ENCODE data around the gene ABCC2.
A peak's percentile ranks its signal among the peaks of the same experiment; 100 is the strongest.

ABCC2 gene

GRCh38 chr10:99779335-99779734 is 3.1 kb upstream of the ABCC2 start:
- Histone ChIP-seq H3K79me2 (ENCODE audit: insufficient read depth, low read length) (no peaks in the 10 kb centered on the region), H3K36me3 (ENCODE audit: insufficient read depth, low read length) (no peaks in the 10 kb centered on the region), H4K20me1 (ENCODE audit: insufficient read depth, low read length) (no peaks in the 10 kb centered on the region), H3K4me3 (ENCODE audit: low read depth in 1 of 2, low read length in 2 of 2) (no peak overlapping the region), H3K27ac (ENCODE audit: low read length) (no peak overlapping the region), H3K4me2 (ENCODE audit: insufficient read depth, low read length) (no peak overlapping the region), H3K4me1 (ENCODE audit: insufficient read depth, low read length) (no peaks in the 10 kb centered on the region), H3K9me3 (ENCODE audit: insufficient read depth, low read length, severe bottlenecking) (no peaks in the 10 kb centered on the region), H3K27me3 (ENCODE audit: insufficient read depth, low read length, poor library complexity) (no peaks in the 10 kb centered on the region), H2AFZ (ENCODE audit: low read depth, low read length) (no peak overlapping the region), H3K9ac (ENCODE audit: low read depth, low read length) (no peak overlapping the region)
- TF ChIP-seq CTCF (IDR thresholded peaks at IDR 0.05; ENCODE audit: borderline replicate concordance, extremely low read depth, low read length, poor library complexity, severe bottlenecking) (no peak), EZH2 (IDR thresholded peaks at IDR 0.05; ENCODE audit: borderline replicate concordance, low read depth, low read length, severe bottlenecking) (no peak)
- DNase-seq (no peak), ATAC-seq (ENCODE audit: insufficient read depth, low read depth) (peak; percentile 44; the same call in 1 of the 3 replicates)

GRCh38 chr10:99781734-99782429 is 558 bp upstream of the ABCC2 start:
- DNase-seq (no peak), ATAC-seq (ENCODE audit: insufficient read depth, low read depth) (no peak)
- H3K9ac ChIP-seq (ENCODE audit: low read depth, low read length), result no peak overlapping the region
- no peak overlapping the region for H3K4me3 ChIP-seq (ENCODE audit: low read depth in 1 of 2, low read length in 2 of 2)
- H2AFZ ChIP-seq (ENCODE audit: low read depth, low read length), result no peak overlapping the region
- no peak for TF ChIP-seq CTCF (IDR thresholded peaks at IDR 0.05; ENCODE audit: borderline replicate concordance, extremely low read depth, low read length, poor library complexity, severe bottlenecking)
- TF ChIP-seq EZH2 (IDR thresholded peaks at IDR 0.05; ENCODE audit: borderline replicate concordance, low read depth, low read length, severe bottlenecking), result no peak
- H3K4me2 ChIP-seq (ENCODE audit: insufficient read depth, low read length), result no peak overlapping the region
- no peaks in the 10 kb centered on the region for H3K79me2 ChIP-seq (ENCODE audit: insufficient read depth, low read length)
- no peaks in the 10 kb centered on the region for H3K4me1 ChIP-seq (ENCODE audit: insufficient read depth, low read length)
- H3K36me3 ChIP-seq (ENCODE audit: insufficient read depth, low read length), result no peaks in the 10 kb centered on the region
- H4K20me1 ChIP-seq (ENCODE audit: insufficient read depth, low read length), result no peaks in the 10 kb centered on the region
- no peak overlapping the region for H3K27ac ChIP-seq (ENCODE audit: low read length)
- H3K27me3 ChIP-seq (ENCODE audit: insufficient read depth, low read length, poor library complexity), result no peaks in the 10 kb centered on the region
- H3K9me3 ChIP-seq (ENCODE audit: insufficient read depth, low read length, severe bottlenecking), result no peaks in the 10 kb centered on the region

- Histone ChIP-seq H3K36me3 (ENCODE audit: insufficient read depth, low read length) (no peaks in the 10 kb centered on the region), H3K9me3 (ENCODE audit: insufficient read depth, low read length, severe bottlenecking) (no peaks in the 10 kb centered on the region), H3K4me2 (ENCODE audit: insufficient read depth, low read length) (no peak overlapping the region), H3K4me3 (ENCODE audit: low read depth in 1 of 2, low read length in 2 of 2) (no peak overlapping the region), H3K79me2 (ENCODE audit: insufficient read depth, low read length) (no peaks in the 10 kb centered on the region), H3K27ac (ENCODE audit: low read length) (no peak overlapping the region), H3K9ac (ENCODE audit: low read depth, low read length) (no peak overlapping the region), H3K27me3 (ENCODE audit: insufficient read depth, low read length, poor library complexity) (no peaks in the 10 kb centered on the region), H3K4me1 (ENCODE audit: insufficient read depth, low read length) (no peaks in the 10 kb centered on the region), H2AFZ (ENCODE audit: low read depth, low read length) (no peak overlapping the region), H4K20me1 (ENCODE audit: insufficient read depth, low read length) (no peaks in the 10 kb centered on the region)
- TF ChIP-seq CTCF (IDR thresholded peaks at IDR 0.05; ENCODE audit: borderline replicate concordance, extremely low read depth, low read length, poor library complexity, severe bottlenecking), result no peak
- TF ChIP-seq EZH2 (IDR thresholded peaks at IDR 0.05; ENCODE audit: borderline replicate concordance, low read depth, low read length, severe bottlenecking), result no peak
- no peak for DNase-seq
- ATAC-seq (ENCODE audit: insufficient read depth, low read depth), result no peak
Observed at GRCh38 chr10:99784016-99784726, 1.7 kb downstream of the ABCC2 start.
